WTC11 (cell line): Measurements from ENCODE around the gene PCDHGC4. TPM values are rescaled to one million over a fixed set of nuclear protein-coding genes. Genes with fewer than 3 reads are reported as not detected.

Source experiments
- ATAC-seq: fragments of 200-7000 bp; cut with Tn5 transposase; 2 replicates; pipeline ENCODE4 v1.10.0; 2021; ENCODE audit warnings: mild to moderate bottlenecking, moderate library complexity
- CTCF ChIA-PET: fragments of 300-600 bp; sonication (Branson Sonifier 250); formaldehyde crosslinking; loops from one replicate; lab custom pipeline; 2021; ENCODE audit warnings: antibody characterized with exemption; lab: Charles Lee
- POLR2A ChIA-PET: fragments of 350-600 bp; sonication (Branson Sonifier 250); formaldehyde crosslinking; loops from one replicate; lab custom pipeline; 2021; ENCODE audit warnings: antibody characterized with exemption; lab: Charles Lee
- DNase-seq: peaks from one replicate; pipeline ENCODE4 v3.0.0; 2021; ENCODE audit warnings: low spot score
- H3K27ac Mint-ChIP-seq: 2 replicates; pipeline ENCODE4 v1.8.0; 2021; ENCODE audit warnings: mixed read lengths
- H3K27me3 Mint-ChIP-seq: 2 replicates; pipeline ENCODE4 v1.8.0; 2021; ENCODE audit warnings: low read depth, mild to moderate bottlenecking, moderate library complexity, mixed read lengths
- H3K36me3 Mint-ChIP-seq: 2 replicates; pipeline ENCODE4 v1.8.0; 2021; ENCODE audit warnings: mixed read lengths
- H3K4me1 Mint-ChIP-seq: 2 replicates; pipeline ENCODE4 v1.8.0; 2022; ENCODE audit warnings: mixed read lengths
- H3K4me3 Mint-ChIP-seq: 2 replicates; pipeline ENCODE4 v1.8.0; 2021; ENCODE audit warnings: mild to moderate bottlenecking, moderate library complexity, mixed read lengths
- H3K9me3 Mint-ChIP-seq: 2 replicates; pipeline ENCODE4 v1.8.0; 2021; ENCODE audit warnings: mixed read lengths
- ATF1 ChIP-seq: sonication (generic); formaldehyde crosslinking; IDR thresholded peaks from 2 replicates; pipeline ENCODE4 v1.8.1; 2023; ENCODE audit warnings: mild to moderate bottlenecking, moderate library complexity, missing genetic modification reagents
- CREM ChIP-seq: sonication (generic); formaldehyde crosslinking; IDR thresholded peaks from 2 replicates; pipeline ENCODE4 v1.8.1; 2022; ENCODE audit warnings: mild to moderate bottlenecking, missing genetic modification reagents, moderate library complexity
- ETV6 ChIP-seq: sonication (generic); formaldehyde crosslinking; IDR thresholded peaks from 2 replicates; pipeline ENCODE4 v1.8.1; 2022; ENCODE audit warnings: mild to moderate bottlenecking, missing genetic modification reagents
- GABPB1 ChIP-seq: sonication (generic); formaldehyde crosslinking; IDR thresholded peaks from 2 replicates; pipeline ENCODE4 v1.8.1; 2023; ENCODE audit warnings: mild to moderate bottlenecking, missing genetic modification reagents
- GTF2I ChIP-seq: fragments of 250-450 bp; sonication (Bioruptor Pico); conservative IDR thresholded peaks from 2 replicates; pipeline ENCODE4 v1.4.0; 2021; ENCODE audit warnings: mild to moderate bottlenecking
- HMGA2 ChIP-seq: fragments of 250-450 bp; sonication (Bioruptor Pico); IDR thresholded peaks from 2 replicates; pipeline ENCODE4 v1.4.0; 2021; ENCODE audit warnings: mild to moderate bottlenecking, moderate library complexity
- HMGXB4 ChIP-seq: sonication (generic); formaldehyde crosslinking; IDR thresholded peaks from 2 replicates; pipeline ENCODE4 v1.8.1; 2023; ENCODE audit warnings: mild to moderate bottlenecking, moderate library complexity, missing genetic modification reagents
- JUN ChIP-seq: sonication (generic); formaldehyde crosslinking; IDR thresholded peaks from 2 replicates; pipeline ENCODE4 v1.8.0; 2023; ENCODE audit warnings: mild to moderate bottlenecking, missing genetic modification reagents
- MAX ChIP-seq: sonication (generic); formaldehyde crosslinking; IDR thresholded peaks from 2 replicates; pipeline ENCODE4 v1.8.0; 2022; ENCODE audit warnings: mild to moderate bottlenecking, missing genetic modification reagents
- MLX ChIP-seq: sonication (generic); formaldehyde crosslinking; IDR thresholded peaks from 2 replicates; pipeline ENCODE4 v1.8.1; 2023; ENCODE audit warnings: mild to moderate bottlenecking, missing genetic modification reagents, moderate library complexity
- MXD4 ChIP-seq: fragments of 250-450 bp; sonication (Bioruptor Pico); IDR thresholded peaks from 2 replicates; pipeline ENCODE4 v1.8.0; 2021; ENCODE audit warnings: mild to moderate bottlenecking, moderate library complexity, borderline replicate concordance
- NFE2L1 ChIP-seq: sonication (generic); formaldehyde crosslinking; IDR thresholded peaks from 2 replicates; pipeline ENCODE4 v1.8.1; 2023; ENCODE audit warnings: missing genetic modification reagents
- NR1H2 ChIP-seq: sonication (generic); formaldehyde crosslinking; IDR thresholded peaks from 2 replicates; pipeline ENCODE4 v1.9.0; 2021; ENCODE audit warnings: mild to moderate bottlenecking, moderate library complexity, missing genetic modification reagents
- TEAD1 ChIP-seq: sonication (generic); formaldehyde crosslinking; IDR thresholded peaks from 2 replicates; pipeline ENCODE4 v1.8.0; 2022; ENCODE audit warnings: mild to moderate bottlenecking, missing genetic modification reagents
- ZNF416 ChIP-seq: fragments of 250-450 bp; sonication (Bioruptor Pico); IDR thresholded peaks from 2 replicates; pipeline ENCODE4 v1.9.0; 2021; ENCODE audit warnings: mild to moderate bottlenecking, inconsistent platforms
- total RNA-seq: library from RNA; stranded (reverse); gene quantifications from 3 replicates; pipeline ENCODE4 v1.2.3, GENCODE V29; 2021
- TF ChIP-seq, protein P1 (sequence below): fragments of 200-600 bp; IDR thresholded peaks from 2 replicates; pipeline ENCODE4 v1.8.0; 2022; ENCODE audit warnings: antibody characterized with exemption
- TF ChIP-seq, protein P2 (sequence below): sonication (generic); formaldehyde crosslinking; IDR thresholded peaks from 2 replicates; pipeline ENCODE4 v1.8.0; 2023; ENCODE audit warnings: mild to moderate bottlenecking, missing genetic modification reagents
- TF ChIP-seq, protein P3 (sequence below): sonication (generic); formaldehyde crosslinking; IDR thresholded peaks from 2 replicates; pipeline ENCODE4 v1.8.1; 2023; ENCODE audit warnings: mild to moderate bottlenecking, missing genetic modification reagents
- TF ChIP-seq, protein P4 (sequence below): sonication (generic); formaldehyde crosslinking; IDR thresholded peaks from 2 replicates; pipeline ENCODE4 v1.8.1; 2022; ENCODE audit warnings: mild to moderate bottlenecking, missing genetic modification reagents, moderate library complexity, borderline replicate concordance

The PCDHGC4 gene
- total RNA-seq, 1 experiment from 2014 or later = 6.1 TPM

GRCh38 chr5:141478321-141478945 is 6.4 kb upstream of the PCDHGC4 start:
- H3K27ac Mint-ChIP-seq = no peak overlapping the region
- ChIA-PET POLR2A (interaction anchor here (1.3 to 1.4 kb wide), 2 partner anchors 10 to 35 kb away, joined by 6 to 7 read pairs; partner anchors contain the start of gene PCDHGC5), CTCF (interaction anchor here (0.5 to 5.2 kb wide), 51 partner anchors 9 to 462 kb away, joined by 3 to 113 read pairs (median 6); partner anchors contain the start of genes PCDHB11, PCDHB14, PCDHB15 and PCDHB16)
- peaks cover 48% of the 10 kb centered on the region for H3K4me1 Mint-ChIP-seq
- DNase-seq (peak; percentile 90), ATAC-seq (peak; percentile 65)
- H3K9me3 Mint-ChIP-seq = peaks cover 2% of the 10 kb centered on the region; the same call in 1 of the 2 replicates
- peaks cover 28% of the 10 kb centered on the region for H3K27me3 Mint-ChIP-seq
- H3K4me3 Mint-ChIP-seq = peak overlapping the region; percentile 50
- peaks cover 7% of the 10 kb centered on the region for H3K36me3 Mint-ChIP-seq
- TF ChIP-seq, protein P1, sequence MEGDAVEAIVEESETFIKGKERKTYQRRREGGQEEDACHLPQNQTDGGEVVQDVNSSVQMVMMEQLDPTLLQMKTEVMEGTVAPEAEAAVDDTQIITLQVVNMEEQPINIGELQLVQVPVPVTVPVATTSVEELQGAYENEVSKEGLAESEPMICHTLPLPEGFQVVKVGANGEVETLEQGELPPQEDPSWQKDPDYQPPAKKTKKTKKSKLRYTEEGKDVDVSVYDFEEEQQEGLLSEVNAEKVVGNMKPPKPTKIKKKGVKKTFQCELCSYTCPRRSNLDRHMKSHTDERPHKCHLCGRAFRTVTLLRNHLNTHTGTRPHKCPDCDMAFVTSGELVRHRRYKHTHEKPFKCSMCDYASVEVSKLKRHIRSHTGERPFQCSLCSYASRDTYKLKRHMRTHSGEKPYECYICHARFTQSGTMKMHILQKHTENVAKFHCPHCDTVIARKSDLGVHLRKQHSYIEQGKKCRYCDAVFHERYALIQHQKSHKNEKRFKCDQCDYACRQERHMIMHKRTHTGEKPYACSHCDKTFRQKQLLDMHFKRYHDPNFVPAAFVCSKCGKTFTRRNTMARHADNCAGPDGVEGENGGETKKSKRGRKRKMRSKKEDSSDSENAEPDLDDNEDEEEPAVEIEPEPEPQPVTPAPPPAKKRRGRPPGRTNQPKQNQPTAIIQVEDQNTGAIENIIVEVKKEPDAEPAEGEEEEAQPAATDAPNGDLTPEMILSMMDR = peak; percentile 65
- TF ChIP-seq MAX (CRISPR knock-in tag) = peak; percentile 66; the same call in 1 of the 2 replicates
- TF ChIP-seq HMGXB4 (CRISPR knock-in tag) = peak; percentile 50; the same call in 1 of the 2 replicates
- no peak for TF ChIP-seq MXD4 (CRISPR knock-in tag)

- no peak for ATAC-seq
- TF ChIP-seq GTF2I (no peak), ATF1 (CRISPR knock-in tag) (no peak), MLX (CRISPR knock-in tag) (no peak)
- Mint-ChIP-seq H3K27ac (no peak overlapping the region), H3K4me1 (peaks cover 53% of the 10 kb centered on the region), H3K4me3 (no peak overlapping the region), H3K27me3 (peaks cover 29% of the 10 kb centered on the region), H3K9me3 (peaks cover 2% of the 10 kb centered on the region; the same call in 1 of the 2 replicates), H3K36me3 (peaks cover 7% of the 10 kb centered on the region)
- no peak for DNase-seq
- CTCF ChIA-PET = interaction anchor here (1.6 to 2.7 kb wide), 3 partner anchors 34 to 62 kb away, joined by 4 to 10 read pairs (median 6); partner anchors contain the start of genes PCDHGA11 and PCDHGB7
- POLR2A ChIA-PET = no interaction called here
Measured at GRCh38 chr5:141479776-141480175, 5.1 kb upstream of the PCDHGC4 start.

DNA sequence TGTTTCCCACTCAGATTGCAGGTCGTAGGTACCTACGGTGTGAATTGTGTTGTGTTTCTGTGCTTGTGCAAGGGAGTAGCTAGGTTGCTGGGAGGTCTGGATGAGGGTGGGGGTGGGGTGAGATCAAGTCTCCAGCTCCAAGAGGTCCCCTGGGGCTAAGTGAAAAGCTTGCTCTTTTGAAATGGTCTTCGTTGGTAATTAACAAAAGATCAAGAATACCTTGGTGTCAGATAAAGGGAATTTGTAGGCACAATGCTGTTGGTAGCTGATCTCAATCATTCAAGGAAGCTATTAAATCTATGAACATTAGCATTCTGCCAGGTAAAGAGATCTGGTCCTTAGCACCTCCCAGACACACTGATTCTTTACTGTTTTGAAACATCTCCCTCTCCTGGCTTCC is 928 bp upstream of the PCDHGC4 start:
- Mint-ChIP-seq H3K27ac (peak overlapping the region; percentile 90), H3K36me3 (peaks cover 9% of the 10 kb centered on the region), H3K4me3 (peak overlapping the region; percentile 71), H3K4me1 (peaks cover 61% of the 10 kb centered on the region), H3K9me3 (no peaks in the 10 kb centered on the region), H3K27me3 (peaks cover 27% of the 10 kb centered on the region)
- ChIA-PET POLR2A (interaction anchor here (0.8 to 2.8 kb wide), 4 partner anchors 8 to 41 kb away, joined by 3 to 17 read pairs (median 3); no protein-coding TSS in a partner anchor), CTCF (interaction anchor here (0.5 to 4.6 kb wide), 18 partner anchors 8 to 389 kb away, joined by 3 to 42 read pairs (median 6); partner anchors contain the start of genes PCDHB16, PCDHB2, PCDHGA10 and PCDHGA11)
- DNase-seq (no peak), ATAC-seq (peak; percentile 12)
- TF ChIP-seq ETV6 (no peak), NR1H2 (CRISPR knock-in tag) (no peak), ZNF416 (CRISPR knock-in tag) (no peak), GTF2I (no peak), NFE2L1 (no peak), ATF1 (CRISPR knock-in tag) (no peak), TEAD1 (CRISPR knock-in tag) (no peak), CREM (no peak), HMGA2 (CRISPR knock-in tag) (no peak), GABPB1 (CRISPR knock-in tag) (no peak), JUN (CRISPR knock-in tag) (no peak)
- TF ChIP-seq, protein P2, sequence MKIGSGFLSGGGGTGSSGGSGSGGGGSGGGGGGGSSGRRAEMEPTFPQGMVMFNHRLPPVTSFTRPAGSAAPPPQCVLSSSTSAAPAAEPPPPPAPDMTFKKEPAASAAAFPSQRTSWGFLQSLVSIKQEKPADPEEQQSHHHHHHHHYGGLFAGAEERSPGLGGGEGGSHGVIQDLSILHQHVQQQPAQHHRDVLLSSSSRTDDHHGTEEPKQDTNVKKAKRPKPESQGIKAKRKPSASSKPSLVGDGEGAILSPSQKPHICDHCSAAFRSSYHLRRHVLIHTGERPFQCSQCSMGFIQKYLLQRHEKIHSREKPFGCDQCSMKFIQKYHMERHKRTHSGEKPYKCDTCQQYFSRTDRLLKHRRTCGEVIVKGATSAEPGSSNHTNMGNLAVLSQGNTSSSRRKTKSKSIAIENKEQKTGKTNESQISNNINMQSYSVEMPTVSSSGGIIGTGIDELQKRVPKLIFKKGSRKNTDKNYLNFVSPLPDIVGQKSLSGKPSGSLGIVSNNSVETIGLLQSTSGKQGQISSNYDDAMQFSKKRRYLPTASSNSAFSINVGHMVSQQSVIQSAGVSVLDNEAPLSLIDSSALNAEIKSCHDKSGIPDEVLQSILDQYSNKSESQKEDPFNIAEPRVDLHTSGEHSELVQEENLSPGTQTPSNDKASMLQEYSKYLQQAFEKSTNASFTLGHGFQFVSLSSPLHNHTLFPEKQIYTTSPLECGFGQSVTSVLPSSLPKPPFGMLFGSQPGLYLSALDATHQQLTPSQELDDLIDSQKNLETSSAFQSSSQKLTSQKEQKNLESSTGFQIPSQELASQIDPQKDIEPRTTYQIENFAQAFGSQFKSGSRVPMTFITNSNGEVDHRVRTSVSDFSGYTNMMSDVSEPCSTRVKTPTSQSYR (CRISPR knock-in tag) = no peak
- TF ChIP-seq, protein P3, sequence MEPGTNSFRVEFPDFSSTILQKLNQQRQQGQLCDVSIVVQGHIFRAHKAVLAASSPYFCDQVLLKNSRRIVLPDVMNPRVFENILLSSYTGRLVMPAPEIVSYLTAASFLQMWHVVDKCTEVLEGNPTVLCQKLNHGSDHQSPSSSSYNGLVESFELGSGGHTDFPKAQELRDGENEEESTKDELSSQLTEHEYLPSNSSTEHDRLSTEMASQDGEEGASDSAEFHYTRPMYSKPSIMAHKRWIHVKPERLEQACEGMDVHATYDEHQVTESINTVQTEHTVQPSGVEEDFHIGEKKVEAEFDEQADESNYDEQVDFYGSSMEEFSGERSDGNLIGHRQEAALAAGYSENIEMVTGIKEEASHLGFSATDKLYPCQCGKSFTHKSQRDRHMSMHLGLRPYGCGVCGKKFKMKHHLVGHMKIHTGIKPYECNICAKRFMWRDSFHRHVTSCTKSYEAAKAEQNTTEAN (CRISPR knock-in tag) = no peak
- TF ChIP-seq, protein P4, sequence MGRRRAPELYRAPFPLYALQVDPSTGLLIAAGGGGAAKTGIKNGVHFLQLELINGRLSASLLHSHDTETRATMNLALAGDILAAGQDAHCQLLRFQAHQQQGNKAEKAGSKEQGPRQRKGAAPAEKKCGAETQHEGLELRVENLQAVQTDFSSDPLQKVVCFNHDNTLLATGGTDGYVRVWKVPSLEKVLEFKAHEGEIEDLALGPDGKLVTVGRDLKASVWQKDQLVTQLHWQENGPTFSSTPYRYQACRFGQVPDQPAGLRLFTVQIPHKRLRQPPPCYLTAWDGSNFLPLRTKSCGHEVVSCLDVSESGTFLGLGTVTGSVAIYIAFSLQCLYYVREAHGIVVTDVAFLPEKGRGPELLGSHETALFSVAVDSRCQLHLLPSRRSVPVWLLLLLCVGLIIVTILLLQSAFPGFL = no peak
